KOPT-K1 (cell line): ENCODE data around the gene ANKRD36.
"Not testable (repeated sequence)": the region's sequence is repeated elsewhere in the genome, so short reads cannot be mapped to it uniquely, and the experiment has no call there.

Experiments used
- H3K27ac ChIP-seq: fragments of 200-600 bp; sonication (generic); 2 replicates; pipeline ENCODE4 v1.5.1; 2016; ENCODE audit warnings: antibody characterized with exemption, mild to moderate bottlenecking, low read depth, low read length; ENCODE audit not compliant: poor library complexity, severe bottlenecking
- H3K36me3 ChIP-seq: fragments of 200-600 bp; sonication (generic); 2 replicates; pipeline ENCODE4 v1.5.1; 2017; ENCODE audit warnings: antibody characterized with exemption, mild to moderate bottlenecking, low read length, moderate library complexity; ENCODE audit not compliant: insufficient read depth
- H3K9me3 ChIP-seq: fragments of 200-600 bp; sonication (generic); 2 replicates; pipeline ENCODE4 v1.5.1; 2017; ENCODE audit warnings: antibody characterized with exemption, low read length, mild to moderate bottlenecking; ENCODE audit not compliant: insufficient read depth, poor library complexity, severe bottlenecking

ANKRD36 gene

DNA sequence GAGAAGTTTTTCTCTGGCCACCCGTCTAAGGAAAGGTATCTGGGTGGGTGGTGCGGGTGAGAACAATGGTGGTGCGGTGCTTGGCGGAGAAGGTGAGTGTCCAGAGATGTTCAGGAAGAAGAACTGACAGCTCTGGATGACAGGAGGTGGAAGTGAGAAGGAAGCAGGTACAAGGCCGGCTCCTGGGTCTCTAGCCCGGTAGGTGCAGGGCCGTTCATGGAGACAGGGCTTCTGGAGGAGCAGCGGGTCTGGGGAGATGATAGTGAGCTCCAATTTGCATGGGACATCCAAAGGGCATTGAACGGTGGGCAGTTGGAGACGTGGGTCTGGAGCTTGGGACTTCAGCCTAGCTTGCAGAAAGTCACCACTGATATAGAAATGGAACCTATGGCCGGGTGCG, 17.3 kb upstream of the ANKRD36 start:
- H3K9me3 ChIP-seq: no peaks in the 10 kb centered on the region
- H3K27ac ChIP-seq: no peak overlapping the region
- H3K36me3 ChIP-seq: no peaks in the 10 kb centered on the region

DNA sequence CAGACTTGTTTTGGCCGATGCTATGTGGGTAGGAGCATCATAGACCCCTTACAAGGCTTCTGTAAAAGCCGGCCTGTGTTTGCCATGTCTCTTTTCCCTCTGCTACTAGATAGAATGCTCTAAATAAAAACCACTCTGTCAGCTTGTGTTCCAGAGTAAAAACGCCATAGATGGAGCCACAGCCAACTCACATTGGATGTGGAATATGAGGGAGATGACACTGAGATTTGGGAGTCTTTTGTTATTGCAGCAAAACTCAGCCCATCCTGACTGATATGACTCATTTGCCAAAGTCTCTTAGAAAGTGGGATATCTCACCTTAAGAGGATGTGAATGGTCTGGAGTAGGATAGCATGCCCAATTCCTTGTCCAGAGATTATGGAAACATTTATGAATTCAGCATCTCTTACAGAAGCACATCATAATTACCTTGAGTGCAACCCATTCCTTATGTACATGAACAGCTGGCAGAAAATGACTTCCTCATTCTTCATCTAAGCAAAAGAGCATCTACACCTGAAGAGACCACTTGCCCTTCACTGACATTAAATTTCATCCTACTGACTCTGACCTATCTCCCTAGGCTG, 14.1 kb upstream of the ANKRD36 start:
- H3K36me3 ChIP-seq, H3K9me3 ChIP-seq: not testable (repeated sequence)

DNA sequence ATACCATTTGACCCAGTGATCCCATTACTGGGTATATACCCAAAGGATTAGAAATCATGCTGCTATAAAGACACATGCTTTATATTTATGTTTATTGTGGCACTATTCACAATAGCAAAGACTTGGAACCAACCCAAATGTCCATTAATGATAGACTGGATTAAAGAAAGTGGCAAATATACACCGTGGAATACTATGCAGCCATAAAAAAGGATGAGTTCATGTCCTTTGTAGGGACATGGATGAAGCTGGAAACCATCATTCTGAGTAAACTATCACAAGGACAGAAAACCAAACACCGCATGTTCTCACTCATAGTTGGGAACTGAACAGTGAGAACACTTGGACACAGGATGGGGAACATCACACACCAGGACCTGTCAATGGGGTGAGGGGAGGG, 6.1 kb upstream of the ANKRD36 start:
- not testable (repeated sequence) for H3K9me3 ChIP-seq, H3K36me3 ChIP-seq

More for the DNA sequence above, 14.1 kb upstream of the ANKRD36 start:
- not testable (repeated sequence) for H3K27ac ChIP-seq

DNA sequence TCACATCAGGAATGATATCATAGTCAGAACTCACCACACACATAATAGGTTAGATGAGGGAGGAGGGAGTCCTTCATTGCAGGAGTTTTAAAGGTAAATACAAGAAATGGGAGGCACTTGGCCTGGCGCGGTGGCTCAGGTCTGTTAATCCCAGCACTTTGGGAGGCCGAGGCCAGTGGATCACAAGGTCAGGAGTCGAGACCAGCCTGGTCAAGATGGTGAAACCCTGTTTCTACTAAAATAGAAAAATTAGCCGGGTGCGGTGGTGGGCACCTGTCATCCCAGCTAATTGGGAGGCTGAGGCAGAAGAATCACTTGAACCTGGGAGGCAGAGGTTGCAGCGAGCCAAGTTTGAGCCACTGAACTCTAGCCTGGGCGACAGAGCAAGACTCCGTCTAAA, 1.7 kb upstream of the ANKRD36 start:
- H3K27ac ChIP-seq, H3K9me3 ChIP-seq, H3K36me3 ChIP-seq: not testable (repeated sequence)

More for the DNA sequence above, 6.1 kb upstream of the ANKRD36 start:
- H3K27ac ChIP-seq: not testable (repeated sequence)

DNA sequence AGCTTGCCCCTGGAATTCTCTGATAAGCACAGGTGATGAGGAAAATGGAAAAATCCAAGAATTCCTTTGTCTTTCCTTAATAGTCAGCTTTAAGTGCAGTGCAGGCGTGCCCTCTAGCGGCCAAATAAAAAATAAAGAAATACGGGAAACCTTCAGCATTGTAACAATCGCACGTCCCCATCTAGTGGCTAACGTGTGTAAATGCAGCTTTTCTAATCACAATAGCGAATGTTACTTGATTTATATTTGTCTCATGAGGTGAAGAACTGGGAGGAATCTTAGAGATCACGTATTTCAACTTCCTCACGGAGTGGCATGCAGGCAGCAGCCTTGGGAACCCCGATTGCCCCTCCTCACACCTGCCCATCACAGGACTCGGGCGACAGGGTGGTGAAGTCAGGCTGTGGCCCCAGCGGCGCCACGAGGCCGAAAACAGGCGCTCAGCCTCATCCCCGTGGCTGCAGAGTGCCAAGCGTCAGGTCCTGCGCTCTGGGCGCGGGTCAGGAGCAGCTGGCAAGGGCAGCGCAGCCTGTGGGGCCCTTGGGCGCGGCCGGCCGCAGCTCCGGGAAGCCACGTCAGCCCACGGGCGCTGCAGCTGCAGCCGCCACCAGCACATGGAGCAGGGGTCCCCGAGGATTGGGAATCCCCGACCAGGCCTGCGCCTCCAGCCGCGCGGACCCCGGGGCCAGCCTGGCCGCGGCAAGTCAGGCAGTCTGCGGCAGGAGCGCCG, 468 bp upstream of the ANKRD36 start:
- H3K27ac ChIP-seq: peak overlapping the region; percentile 82
- not testable (repeated sequence) for H3K36me3 ChIP-seq, H3K9me3 ChIP-seq

DNA sequence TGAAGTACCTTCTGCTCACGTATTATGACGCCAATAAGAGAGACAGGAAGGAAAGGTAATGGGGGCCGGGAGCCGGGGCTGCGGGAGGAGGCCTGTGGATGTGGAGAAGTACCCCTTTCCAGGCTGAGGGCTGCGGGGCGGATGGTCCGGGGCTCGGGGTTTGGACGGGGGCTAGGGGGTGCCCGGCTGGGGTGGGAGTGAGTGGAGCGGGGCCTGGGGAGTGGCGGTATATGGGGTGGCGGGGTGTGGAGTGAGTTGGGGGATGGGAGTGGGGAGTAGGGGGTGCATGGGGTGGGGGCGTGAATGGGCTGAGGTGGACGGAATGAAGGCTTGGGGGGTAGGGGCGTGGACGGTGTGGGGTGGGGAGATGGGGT, 916 bp downstream of the ANKRD36 start:
- H3K27ac ChIP-seq: peak overlapping the region; percentile 82
- H3K9me3 ChIP-seq, H3K36me3 ChIP-seq: not testable (repeated sequence)

DNA sequence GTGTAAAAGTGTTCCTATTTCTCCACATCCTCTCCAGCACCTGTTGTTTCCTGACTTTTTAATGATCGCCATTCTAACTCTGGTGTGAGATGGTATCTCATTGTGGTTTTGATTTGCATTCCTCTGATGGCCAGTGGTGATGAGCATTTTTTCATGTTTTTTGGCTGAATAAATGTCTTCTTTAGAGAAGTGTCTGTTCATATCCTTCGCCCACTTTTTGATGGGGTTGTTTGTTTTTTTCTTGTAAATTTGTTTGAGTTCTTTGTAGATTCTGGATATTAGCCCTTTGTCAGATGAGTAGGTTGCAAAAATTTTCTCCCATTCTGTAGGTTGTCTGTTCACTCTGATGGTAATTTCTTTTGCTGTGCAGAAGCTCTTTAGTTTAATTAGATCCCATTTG, 16.1 kb downstream of the ANKRD36 start:
- peaks cover 14% of the 10 kb centered on the region for H3K36me3 ChIP-seq
- H3K27ac ChIP-seq, H3K9me3 ChIP-seq: not testable (repeated sequence)

DNA sequence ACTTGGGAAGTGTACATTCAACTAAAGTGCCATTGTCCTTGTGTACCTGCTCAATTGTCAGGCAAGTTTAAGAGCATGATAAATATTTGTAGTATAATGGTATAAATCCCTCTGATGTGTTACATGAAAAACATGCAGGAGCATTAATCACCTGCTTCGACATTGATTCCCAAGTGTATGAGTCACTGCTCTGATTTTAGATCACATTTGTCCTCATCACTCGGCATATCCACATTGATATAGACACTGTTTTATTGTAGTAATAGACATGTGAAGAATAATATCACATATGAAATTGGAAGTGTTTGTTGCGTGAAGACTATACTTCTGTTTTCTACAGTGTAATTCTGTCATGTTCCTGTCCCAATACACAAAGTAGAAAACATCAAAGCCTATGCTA, 31.1 kb downstream of the ANKRD36 start:
- peaks cover 28% of the 10 kb centered on the region for H3K36me3 ChIP-seq
- H3K27ac ChIP-seq, H3K9me3 ChIP-seq: not testable (repeated sequence)

DNA sequence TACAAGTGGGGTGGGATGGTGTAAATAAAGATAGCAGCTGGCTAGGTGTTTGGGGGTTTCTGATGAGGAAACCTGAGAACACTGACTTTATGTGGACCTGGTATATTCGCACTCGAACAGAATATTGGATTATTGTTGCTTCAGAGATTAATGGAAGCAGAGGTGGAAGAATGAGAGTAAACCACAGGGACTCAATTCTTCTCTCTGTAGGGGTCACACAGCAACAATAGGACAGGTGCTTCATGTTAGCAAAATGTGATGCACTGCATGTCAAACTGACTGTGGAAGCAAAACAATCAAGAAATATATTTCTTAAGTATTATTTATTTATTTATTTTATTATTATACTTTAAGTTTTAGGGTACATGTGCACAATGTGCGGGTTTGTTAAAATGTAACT, 53.6 kb downstream of the ANKRD36 start:
- H3K9me3 ChIP-seq, H3K27ac ChIP-seq: not testable (repeated sequence)
- peaks cover 24% of the 10 kb centered on the region for H3K36me3 ChIP-seq

DNA sequence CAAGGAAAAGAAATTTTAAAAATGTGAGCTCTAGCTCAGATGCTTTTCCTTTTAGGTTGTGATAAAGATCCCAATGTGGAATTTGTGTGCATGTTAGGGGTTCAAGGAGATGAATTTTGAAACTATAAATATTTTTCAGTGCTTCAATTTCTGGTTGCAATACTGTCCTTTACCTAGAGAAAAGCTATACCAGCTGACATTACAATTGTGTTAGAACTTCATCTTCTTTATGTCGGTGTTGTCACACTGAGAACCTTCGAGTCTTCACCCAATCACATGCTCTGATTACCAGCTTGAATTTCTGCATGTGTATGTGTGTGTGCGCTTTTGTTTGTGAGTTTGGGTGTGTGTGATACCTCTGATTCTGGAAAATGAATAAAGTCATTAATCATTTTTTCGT, 55.0 kb downstream of the ANKRD36 start:
- not testable (repeated sequence) for H3K9me3 ChIP-seq
- H3K36me3 ChIP-seq: peaks cover 24% of the 10 kb centered on the region

DNA sequence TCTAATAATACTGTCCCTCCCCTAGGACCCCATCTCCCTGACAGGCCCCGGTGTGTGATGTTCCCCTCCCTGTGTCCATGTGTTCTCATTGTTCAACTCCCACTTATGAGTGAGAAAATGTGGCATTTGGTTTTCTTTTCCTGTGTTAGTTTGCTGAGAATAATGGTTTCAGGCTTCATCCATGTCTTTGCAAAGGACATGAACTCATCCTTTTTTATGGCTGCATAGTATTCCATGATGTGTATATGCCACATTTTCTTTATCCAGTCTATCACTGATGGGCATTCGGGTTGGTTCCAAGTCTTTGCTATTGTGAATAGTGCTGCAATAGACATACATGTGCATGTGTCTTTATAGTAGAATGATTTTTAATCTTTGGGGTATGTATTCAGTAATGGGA, 55.6 kb downstream of the ANKRD36 start:
- not testable (repeated sequence) for H3K9me3 ChIP-seq, H3K27ac ChIP-seq
- peaks cover 24% of the 10 kb centered on the region for H3K36me3 ChIP-seq

More for the DNA sequence above, 55.0 kb downstream of the ANKRD36 start:
- H3K27ac ChIP-seq: not testable (repeated sequence)

DNA sequence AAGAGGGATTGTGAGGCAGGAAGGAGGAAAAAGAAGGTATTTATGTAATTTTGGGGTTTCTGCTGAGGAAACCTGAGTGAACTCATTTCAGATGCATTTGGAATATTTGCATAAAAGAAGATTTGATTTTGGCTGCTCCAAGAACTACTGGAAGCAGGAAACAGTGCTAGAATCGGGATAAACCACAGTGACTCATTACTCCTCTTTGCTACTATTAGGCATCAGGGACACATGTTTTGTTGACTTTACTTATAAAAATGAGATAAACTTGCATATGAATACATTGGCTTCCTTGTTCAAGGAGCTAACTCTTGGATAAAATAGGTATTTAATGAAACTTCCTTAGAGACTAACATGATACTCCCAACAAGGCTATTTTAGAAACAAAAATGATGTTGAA, 67.4 kb downstream of the ANKRD36 start:
- not testable (repeated sequence) for H3K27ac ChIP-seq, H3K9me3 ChIP-seq
- H3K36me3 ChIP-seq: peaks cover 25% of the 10 kb centered on the region

DNA sequence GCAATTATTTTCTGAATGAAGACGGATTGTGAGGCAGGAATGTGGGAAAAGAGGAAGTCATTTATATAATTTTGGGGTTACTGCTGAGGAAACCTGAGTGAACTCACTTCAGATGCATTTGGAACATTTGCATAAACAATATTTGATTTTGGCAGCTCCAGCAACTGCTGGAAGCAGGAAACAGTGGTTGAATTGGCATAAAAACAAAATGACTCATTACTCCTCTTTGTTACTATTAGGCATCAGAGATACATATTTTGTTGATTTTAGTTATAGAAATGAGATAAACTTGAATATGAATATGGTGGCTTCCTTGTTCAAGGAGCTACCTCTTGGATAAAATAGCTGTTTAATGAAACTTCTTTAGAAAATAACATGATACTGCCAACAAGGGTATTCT, 82.4 kb downstream of the ANKRD36 start:
- peaks cover 85% of the 10 kb centered on the region for H3K36me3 ChIP-seq
- H3K9me3 ChIP-seq, H3K27ac ChIP-seq: not testable (repeated sequence)

DNA sequence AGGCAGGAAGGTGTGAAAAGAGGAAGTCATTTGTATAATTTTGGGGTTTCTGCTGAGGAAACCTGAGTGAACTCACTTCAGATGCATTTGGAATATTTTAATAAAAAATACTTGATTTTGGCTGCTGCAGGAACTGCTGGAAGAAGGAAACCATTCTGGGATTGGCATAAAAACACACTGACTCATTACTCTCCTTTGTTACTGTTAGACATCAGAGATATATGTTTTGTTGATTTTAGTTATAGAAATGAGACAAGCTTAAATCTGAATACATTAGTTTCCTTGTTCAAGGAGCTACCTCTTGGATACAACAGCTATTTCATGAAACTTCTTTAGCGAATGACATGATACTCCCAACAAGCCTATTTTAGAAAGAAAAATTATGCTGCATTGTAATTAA, 84.3 kb downstream of the ANKRD36 start:
- H3K27ac ChIP-seq, H3K9me3 ChIP-seq: not testable (repeated sequence)
- H3K36me3 ChIP-seq: peaks cover 85% of the 10 kb centered on the region

DNA sequence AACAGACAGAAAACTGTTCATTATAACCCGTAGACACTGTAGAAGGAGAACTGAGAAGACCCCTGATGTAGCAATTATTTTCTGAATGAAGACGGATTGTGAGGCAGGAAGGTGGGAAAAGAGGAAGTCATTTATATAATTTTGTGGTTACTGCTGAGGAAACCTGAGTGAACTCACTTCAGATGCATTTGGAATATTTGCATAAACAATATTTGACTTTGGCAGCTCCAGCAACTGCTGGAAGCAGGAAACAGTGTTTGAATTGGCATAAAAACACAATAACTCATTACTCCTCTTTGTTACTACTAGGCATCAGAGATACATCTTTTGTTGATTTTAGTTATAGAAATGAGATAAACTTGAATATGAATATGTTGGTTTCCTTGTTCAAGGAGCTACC, 87.9 kb downstream of the ANKRD36 start:
- peaks cover 80% of the 10 kb centered on the region for H3K36me3 ChIP-seq
- H3K9me3 ChIP-seq, H3K27ac ChIP-seq: not testable (repeated sequence)

DNA sequence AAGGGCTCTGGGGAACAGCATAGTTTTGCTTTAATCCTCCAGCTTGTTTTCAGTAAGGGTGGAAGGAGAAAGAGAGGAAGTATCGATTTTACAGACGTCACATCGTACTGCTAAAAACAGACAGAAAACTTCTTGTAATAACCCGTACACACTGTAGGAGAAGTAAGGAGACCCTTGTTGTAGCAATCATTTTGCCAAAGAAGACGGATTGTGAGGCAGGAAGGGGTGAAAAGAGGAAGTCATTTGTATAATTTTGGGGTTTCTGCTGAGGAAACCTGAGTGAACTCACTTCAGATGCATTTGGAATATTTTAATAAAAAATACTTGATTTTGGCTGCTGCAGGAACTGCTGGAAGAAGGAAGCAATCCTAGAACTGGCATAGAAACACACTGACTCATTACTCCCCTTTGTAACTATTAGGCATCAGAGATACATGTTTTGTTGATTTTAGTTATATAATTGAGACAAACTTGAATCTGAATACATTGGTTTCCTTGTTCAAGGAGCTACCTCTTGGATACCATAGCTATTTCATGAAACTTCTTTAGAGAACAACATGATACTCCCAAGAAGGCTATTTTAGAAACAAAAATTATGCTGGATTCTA, 89.8 kb downstream of the ANKRD36 start:
- not testable (repeated sequence) for H3K27ac ChIP-seq, H3K9me3 ChIP-seq

More for the DNA sequence above, 89.8 kb downstream of the ANKRD36 start:
- peaks cover 70% of the 10 kb centered on the region for H3K36me3 ChIP-seq
